Activated CD4-positive, CD25-positive, alpha-beta regulatory T cell (primary cell): Measurements from ENCODE around the gene SFXN3.

ENCODE experiments used
- DNase-seq, 4 experiments: peaks; one replicate each; lab custom pipeline; 2025; lab: John Stamatoyannopoulos, UW

Gene SFXN3

GRCh38 chr10:101075775-101076174, 44.7 kb downstream of the SFXN3 start:
- DNase-seq = no peak

DNA sequence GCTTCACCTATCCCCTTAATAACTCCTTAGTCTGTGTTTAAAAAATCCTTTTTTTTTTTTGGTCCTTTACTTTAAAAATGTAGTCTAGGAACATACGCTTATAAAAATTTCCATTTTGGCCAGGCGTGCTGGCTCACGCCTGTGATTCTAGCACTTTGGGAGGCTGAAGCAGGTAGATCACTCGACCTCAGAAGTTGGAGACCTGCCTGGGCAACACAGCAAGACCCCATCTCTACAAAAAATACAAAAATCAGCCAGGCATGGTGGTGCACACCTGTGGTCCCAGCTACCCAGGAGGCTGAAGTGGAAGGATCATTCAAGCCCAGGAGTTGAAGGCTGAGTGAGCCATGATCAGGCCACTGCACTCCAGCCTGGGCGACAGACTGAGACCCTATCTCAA, 45.6 kb downstream of the SFXN3 start:
- DNase-seq = no peak

DNA sequence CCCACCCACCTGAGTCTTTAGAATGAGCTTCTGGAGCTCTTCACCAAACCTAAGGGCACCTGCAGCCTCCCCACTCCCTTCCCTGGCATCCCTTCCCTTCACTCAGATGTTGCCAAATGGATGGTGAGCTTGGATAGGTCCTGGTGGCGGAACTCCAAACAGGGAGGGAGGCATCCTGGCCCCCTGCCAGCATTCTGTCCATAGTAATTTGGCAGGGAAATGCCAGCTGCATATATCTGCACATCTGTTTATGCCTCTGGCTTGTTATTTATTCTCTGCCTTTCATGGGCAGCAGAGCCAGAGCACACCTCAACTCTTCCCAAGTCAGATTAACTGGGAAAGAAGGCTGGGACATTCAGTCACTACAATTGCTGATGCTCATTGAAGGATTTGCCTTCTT, 48.8 kb downstream of the SFXN3 start:
- DNase-seq = no peak

DNA sequence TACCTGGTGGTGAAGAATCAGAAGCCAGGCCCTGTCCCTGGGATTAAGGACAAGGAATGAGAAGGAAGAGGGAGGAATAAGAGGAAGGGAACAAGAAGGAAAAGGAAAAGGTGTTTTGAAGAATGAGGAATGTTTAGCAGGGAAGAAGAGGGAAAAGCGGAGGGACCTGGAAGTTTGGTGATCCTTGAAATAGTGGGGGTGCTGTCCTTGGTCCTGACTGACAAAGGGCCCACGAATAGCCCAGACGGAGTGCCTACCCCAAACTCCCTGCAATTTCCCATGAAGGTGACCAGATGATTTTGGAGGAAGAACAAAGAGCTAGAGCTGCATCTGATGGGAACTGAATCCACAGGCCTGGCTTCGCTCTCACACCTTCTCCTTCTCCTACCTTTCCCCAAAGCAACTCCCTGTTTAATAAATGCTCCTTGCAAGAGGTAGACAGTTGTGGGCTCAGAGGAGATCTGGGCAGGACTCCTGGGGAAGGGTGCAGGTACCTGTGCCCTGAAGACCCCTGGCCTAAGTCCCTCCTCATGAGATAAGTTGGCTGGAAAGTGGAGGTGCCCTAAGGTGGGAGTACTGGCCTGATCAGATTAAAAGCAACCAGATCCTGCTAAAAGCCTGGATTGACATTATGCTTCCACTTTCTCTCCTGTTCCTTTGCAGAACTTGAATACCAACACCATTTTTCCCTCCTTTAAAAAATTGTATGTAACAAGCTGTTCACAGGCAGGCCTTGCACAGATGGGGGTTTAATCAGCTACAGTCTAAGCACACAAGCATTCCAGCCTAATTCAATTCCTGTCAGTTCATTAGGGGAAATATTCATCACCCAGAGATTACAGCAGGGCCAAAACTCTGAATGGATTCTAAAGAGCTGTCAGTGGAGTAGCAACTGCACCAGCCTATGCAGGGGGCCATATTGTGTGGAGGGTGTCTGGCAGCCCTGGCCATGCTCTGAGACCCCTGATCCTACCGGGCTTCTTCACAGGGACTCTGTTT, 50.2 kb downstream of the SFXN3 start:
- no peak for DNase-seq

GRCh38 chr10:101085846-101086245, 54.8 kb downstream of the SFXN3 start:
- DNase-seq = no peak

GRCh38 chr10:101087376-101087775, 56.3 kb downstream of the SFXN3 start:
- no peak for DNase-seq

- DNase-seq = no peak
These were observed 56.9 kb downstream of the SFXN3 start for GRCh38 chr10:101087965-101088364.

GRCh38 chr10:101089520-101090299, 58.7 kb downstream of the SFXN3 start:
- no peak for DNase-seq

- DNase-seq = no peak
These were observed 59.6 kb downstream of the SFXN3 start for GRCh38 chr10:101090597-101090996.
